Epithelial cell of proximal tubule (primary cell): Measurements from ENCODE around the gene GPANK1. TPM values are rescaled to one million over a fixed set of nuclear protein-coding genes. Genes with fewer than 3 reads are reported as not detected.

Source experiments
- DNase-seq: peaks from one replicate; pipeline ENCODE4 v3.0.0-alpha.2; 2011; ENCODE audit warnings: low read depth
- H3K4me3 ChIP-seq: 2 replicates; pipeline ENCODE4 v1.5.1; 2011; ENCODE audit warnings: low read depth, mild to moderate bottlenecking, low read length
- CTCF ChIP-seq: conservative IDR thresholded peaks from 2 replicates; pipeline ENCODE4 v1.5.1; 2012; ENCODE audit warnings: low read depth, mild to moderate bottlenecking, low read length
- total RNA-seq: library from RNA; depleted of rRNA; stranded (reverse); fragments of >200 nt; gene quantifications from 2 replicates; pipeline ENCODE4 v1.2.3, GENCODE V29; 2015

Gene GPANK1
- total RNA-seq, 1 donor from 2014 or later, result 32.9 TPM

DNA sequence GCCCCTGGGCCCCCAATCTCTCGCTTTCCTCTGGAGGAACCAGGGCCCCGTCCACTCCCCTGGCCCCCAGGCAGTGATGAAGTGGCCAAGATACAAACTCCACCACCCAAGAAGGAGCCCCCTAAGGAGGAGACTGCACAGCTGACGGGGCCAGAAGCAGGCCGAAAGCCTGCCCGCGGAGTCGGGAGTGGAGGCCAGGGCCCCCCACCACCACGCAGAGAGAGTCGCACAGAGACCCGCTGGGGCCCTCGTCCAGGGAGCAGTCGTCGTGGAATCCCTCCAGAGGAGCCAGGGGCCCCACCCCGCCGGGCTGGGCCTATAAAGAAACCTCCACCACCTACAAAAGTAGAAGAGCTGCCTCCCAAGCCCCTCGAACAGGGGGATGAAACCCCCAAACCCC, 33.6 kb downstream of the GPANK1 start:
- no peak for DNase-seq
- no peak overlapping the region for H3K4me3 ChIP-seq
- TF ChIP-seq CTCF, result no peak

- no peak overlapping the region for H3K4me3 ChIP-seq
- TF ChIP-seq CTCF, result no peak
- DNase-seq, result no peak
These were observed 34.4 kb downstream of the GPANK1 start for GRCh38 chr6:31630177-31630934.

DNA sequence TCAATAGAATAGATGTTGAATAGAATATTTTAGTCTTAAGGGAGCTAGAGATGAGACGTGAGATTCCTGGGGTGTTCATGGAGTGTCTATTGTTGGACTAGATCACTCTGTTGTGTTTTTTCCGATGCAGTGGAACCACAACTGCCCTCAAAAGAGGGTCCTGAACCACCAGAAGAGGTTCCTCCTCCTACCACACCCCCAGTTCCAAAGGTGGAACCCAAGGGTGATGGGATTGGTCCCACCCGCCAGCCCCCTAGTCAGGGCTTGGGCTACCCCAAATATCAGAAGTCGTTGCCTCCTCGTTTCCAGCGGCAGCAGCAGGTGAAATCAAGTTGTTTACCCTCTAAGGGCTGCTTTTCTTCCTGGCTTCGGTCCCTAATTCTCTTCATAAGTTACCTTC, 35.8 kb downstream of the GPANK1 start:
- DNase-seq, result no peak
- TF ChIP-seq CTCF, result no peak
- H3K4me3 ChIP-seq, result no peak overlapping the region

GRCh38 chr6:31627690-31628287, 37.0 kb downstream of the GPANK1 start:
- no peak for TF ChIP-seq CTCF
- no peak for DNase-seq
- H3K4me3 ChIP-seq, result no peak overlapping the region

GRCh38 chr6:31626952-31627351, 37.8 kb downstream of the GPANK1 start:
- no peak for TF ChIP-seq CTCF
- DNase-seq, result no peak
- no peak overlapping the region for H3K4me3 ChIP-seq

- DNase-seq, result no peak
These were observed 40.7 kb downstream of the GPANK1 start for GRCh38 chr6:31624070-31624469.

More at GRCh38 chr6:31624070-31624469, 40.7 kb downstream of the GPANK1 start:
- H3K4me3 ChIP-seq, result no peak overlapping the region
- TF ChIP-seq CTCF, result no peak
